Stomach smooth muscle (tissue), 2 donors: ENCODE results near the gene FMN1.

ENCODE experiments used
- H3K27ac ChIP-seq: one replicate; pipeline ENCODE4 v1.7.0; 2013; ENCODE audit warnings: mild to moderate bottlenecking, low read length, inconsistent platforms
- H3K27me3 ChIP-seq, 2 donors: one replicate each; pipeline ENCODE4 v1.7.0; 2013; ENCODE audit warnings: low read length in 2 of 2; ENCODE audit not compliant: insufficient read depth in 2 of 2, control insufficient read depth in 1 of 2
- H3K36me3 ChIP-seq, 2 donors: one replicate each; pipeline ENCODE4 v1.7.0; 2013; ENCODE audit warnings: low read length in 2 of 2; ENCODE audit not compliant: control insufficient read depth in 2 of 2, insufficient read depth in 2 of 2
- H3K4me1 ChIP-seq: one replicate; pipeline ENCODE4 v1.7.0; 2013; ENCODE audit warnings: low read length; ENCODE audit not compliant: control insufficient read depth, insufficient read depth
- H3K4me3 ChIP-seq, 2 donors: one replicate each; pipeline ENCODE4 v1.7.0; 2013; ENCODE audit warnings: low read length in 2 of 2
- H3K9ac ChIP-seq, 2 donors: one replicate each; pipeline ENCODE4 v1.7.0; 2013; ENCODE audit warnings: low read length in 2 of 2, mild to moderate bottlenecking in 1 of 2
- H3K9me3 ChIP-seq, 2 donors: one replicate each; pipeline ENCODE4 v1.7.0; 2013; ENCODE audit warnings: low read length in 2 of 2; ENCODE audit not compliant: control insufficient read depth in 2 of 2
- donor health status: healthy.
- donor health status: Pancreatic carcinoma.

FMN1 gene

DNA sequence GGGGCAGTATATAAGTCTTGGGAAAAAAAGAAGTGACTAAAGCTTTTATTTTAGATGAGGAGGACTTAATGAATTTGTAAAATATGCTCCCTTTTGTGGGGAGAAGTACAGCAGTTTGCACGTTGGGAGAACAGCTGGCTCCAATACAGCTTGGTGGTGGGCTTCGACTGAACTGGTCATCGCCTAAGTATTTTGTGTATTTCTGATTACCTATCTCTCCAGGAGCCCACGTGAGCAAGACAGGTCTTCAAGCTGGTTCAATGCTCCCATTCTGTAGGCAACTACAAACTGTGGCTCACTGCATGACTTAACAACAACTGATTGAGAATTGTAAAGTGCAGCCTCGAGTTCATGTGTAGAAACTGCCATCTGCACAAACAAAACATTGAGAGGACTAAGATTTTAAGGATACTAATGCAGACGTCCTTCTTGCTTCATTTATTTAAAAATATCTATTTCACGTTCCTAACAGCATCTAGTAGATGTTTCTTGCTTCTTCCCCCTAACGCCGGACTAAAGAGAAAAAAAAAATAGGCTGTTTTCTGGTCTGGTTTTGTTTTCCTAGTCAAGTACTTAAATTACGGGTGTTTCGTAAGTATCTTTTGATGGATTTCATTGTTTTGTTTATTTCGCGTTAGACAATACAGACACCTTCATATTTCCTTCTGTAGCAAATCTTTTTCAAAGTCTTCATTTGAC lies 478.1 kb downstream of the FMN1 start:
- Histone ChIP-seq H3K4me3 (peak overlapping the region; percentile 59 to 89), H3K9me3 (no peaks in the 10 kb centered on the region), H3K36me3 (no peaks in the 10 kb centered on the region), H3K27me3 (peaks cover 0 to 4% of the 10 kb centered on the region in 2 donors), H3K27ac (peak overlapping the region; percentile 84), H3K9ac (no peak overlapping the region), H3K4me1 (peaks cover 23% of the 10 kb centered on the region)
